Ishikawa (cell line): ENCODE results near the gene AGTRAP.

Source experiments
- CEBPB ChIP-seq: IDR thresholded peaks from 2 replicates; pipeline ENCODE4 v1.6.1; 2012
- CREB1 ChIP-seq: IDR thresholded peaks from 2 replicates; pipeline ENCODE4 v1.6.1; 2012; ENCODE audit warnings: low read depth
- EGR1 ChIP-seq: IDR thresholded peaks from 2 replicates; pipeline ENCODE4 v1.6.1; 2012
- EP300 ChIP-seq: IDR thresholded peaks from 2 replicates; pipeline ENCODE4 v1.6.1; 2012; ENCODE audit warnings: borderline replicate concordance
- FOXM1 ChIP-seq: IDR thresholded peaks from 2 replicates; pipeline ENCODE4 v1.6.1; 2012; ENCODE audit warnings: low read depth, borderline replicate concordance
- RAD21 ChIP-seq: IDR thresholded peaks from 2 replicates; pipeline ENCODE4 v1.6.1; 2012; ENCODE audit warnings: low read depth
- REST ChIP-seq: IDR thresholded peaks from 2 replicates; pipeline ENCODE4 v1.6.1; 2012; ENCODE audit warnings: low read depth, mild to moderate bottlenecking
- TAF1 ChIP-seq: IDR thresholded peaks from 2 replicates; pipeline ENCODE4 v1.6.1; 2012; ENCODE audit warnings: low read depth, mild to moderate bottlenecking
- TCF12 ChIP-seq: IDR thresholded peaks from 2 replicates; pipeline ENCODE4 v1.6.1; 2012; ENCODE audit warnings: low read depth
- TEAD4 ChIP-seq: IDR thresholded peaks from 2 replicates; pipeline ENCODE4 v1.6.1; 2012
- YY1 ChIP-seq: IDR thresholded peaks from 2 replicates; pipeline ENCODE4 v1.6.1; 2012; ENCODE audit warnings: low read depth
- ZBTB7A ChIP-seq: IDR thresholded peaks from 2 replicates; pipeline ENCODE4 v1.6.1; 2012; ENCODE audit warnings: low read depth
- TF ChIP-seq, protein P1 (sequence below): IDR thresholded peaks from 2 replicates; pipeline ENCODE4 v1.6.1; 2012
- TF ChIP-seq, protein P2 (sequence below): IDR thresholded peaks from 2 replicates; pipeline ENCODE4 v1.6.1; 2012

Gene AGTRAP

DNA sequence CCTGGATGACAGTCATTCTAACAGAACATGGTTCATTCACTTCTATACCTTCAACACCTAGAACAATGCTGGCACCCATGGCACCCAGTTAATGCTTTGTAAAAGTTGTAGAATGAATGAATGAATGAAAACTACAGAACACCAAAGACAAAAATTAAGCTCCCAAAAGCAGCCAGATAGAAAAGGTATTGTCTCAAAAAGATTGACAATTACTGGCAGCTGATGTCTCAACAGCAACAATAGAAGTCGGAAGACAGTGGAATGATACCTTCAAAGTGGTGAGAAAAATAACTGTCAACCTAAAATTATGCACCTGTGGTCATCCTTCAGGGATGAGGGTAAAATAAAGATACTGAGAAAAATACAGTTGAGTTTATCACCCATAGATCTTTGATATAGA lies 21.1 kb downstream of the AGTRAP start:
- TF ChIP-seq, protein P1, sequence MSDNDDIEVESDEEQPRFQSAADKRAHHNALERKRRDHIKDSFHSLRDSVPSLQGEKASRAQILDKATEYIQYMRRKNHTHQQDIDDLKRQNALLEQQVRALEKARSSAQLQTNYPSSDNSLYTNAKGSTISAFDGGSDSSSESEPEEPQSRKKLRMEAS: no peak
- TF ChIP-seq TAF1 (no peak), CREB1 (no peak), FOXM1 (no peak), CEBPB (no peak), EP300 (no peak), REST (no peak), EGR1 (no peak)
- TF ChIP-seq, protein P2, sequence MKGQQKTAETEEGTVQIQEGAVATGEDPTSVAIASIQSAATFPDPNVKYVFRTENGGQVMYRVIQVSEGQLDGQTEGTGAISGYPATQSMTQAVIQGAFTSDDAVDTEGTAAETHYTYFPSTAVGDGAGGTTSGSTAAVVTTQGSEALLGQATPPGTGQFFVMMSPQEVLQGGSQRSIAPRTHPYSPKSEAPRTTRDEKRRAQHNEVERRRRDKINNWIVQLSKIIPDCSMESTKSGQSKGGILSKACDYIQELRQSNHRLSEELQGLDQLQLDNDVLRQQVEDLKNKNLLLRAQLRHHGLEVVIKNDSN: no peak

- TF ChIP-seq EGR1 (no peak), TEAD4 (no peak), YY1 (no peak), EP300 (no peak), ZBTB7A (no peak)
- TF ChIP-seq, protein P2: no peak
- TF ChIP-seq, protein P1: no peak
Observed at GRCh38 chr1:11759791-11760190, 23.9 kb downstream of the AGTRAP start.

- TF ChIP-seq, protein P1: no peak
- no peak for TF ChIP-seq CREB1
- no peak for TF ChIP-seq YY1
- TF ChIP-seq RAD21: no peak
- TF ChIP-seq EP300: no peak
- no peak for TF ChIP-seq FOXM1
- TF ChIP-seq REST: no peak
- no peak for TF ChIP-seq TCF12
- TF ChIP-seq, protein P2: no peak
Observed at GRCh38 chr1:11761285-11761684, 25.3 kb downstream of the AGTRAP start.

DNA sequence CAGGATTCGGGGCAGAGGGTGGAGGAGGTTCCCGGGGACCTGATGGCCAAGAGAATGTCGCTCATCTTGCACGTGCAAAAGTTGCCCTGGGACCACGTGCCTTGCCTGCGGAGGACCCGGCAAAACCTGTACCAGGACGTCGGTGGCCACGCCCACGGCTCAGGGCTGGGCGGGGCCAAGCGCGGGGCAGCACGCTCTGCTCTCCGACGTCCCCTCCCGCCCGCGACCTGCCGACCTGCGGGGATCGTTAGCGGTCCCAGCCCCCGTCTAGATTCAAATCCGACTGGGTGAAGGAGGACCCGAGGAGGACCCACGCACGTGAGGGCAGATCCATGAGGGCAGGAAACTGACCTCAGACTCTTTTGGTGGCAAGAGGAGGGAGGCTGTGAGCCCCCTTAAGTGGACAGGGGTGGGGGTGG lies 26.1 kb downstream of the AGTRAP start, which contains the start of gene C1orf167:
Gene C1orf167, plus strand, starts transcription at position 206 of the 419 bp plus-strand sequence. CDS start 2,208 bp downstream, outside the sequence.
- TF ChIP-seq, protein P2: peak; percentile 77
- TF ChIP-seq RAD21 (no peak), FOXM1 (no peak), TEAD4 (no peak)
- TF ChIP-seq, protein P1: peak; percentile 97

- no peak for TF ChIP-seq REST
- no peak for TF ChIP-seq EP300
- no peak for TF ChIP-seq RAD21
- no peak for TF ChIP-seq CEBPB
- TF ChIP-seq FOXM1: no peak
- TF ChIP-seq TEAD4: no peak
- TF ChIP-seq YY1: no peak
- TF ChIP-seq, protein P1: no peak
- no peak for TF ChIP-seq ZBTB7A
- no peak for TF ChIP-seq TAF1
- TF ChIP-seq, protein P2: no peak
Observed at GRCh38 chr1:11764115-11764514, 28.2 kb downstream of the AGTRAP start.
